Measurements from ENCODE around the gene ANXA11. TPM values are rescaled to one million over a fixed set of nuclear protein-coding genes. Genes with fewer than 3 reads are reported as not detected.

ANXA11 gene
- total RNA-seq, 4 donors from 2014 or later = 134 to 247 (median 219) TPM

DNA sequence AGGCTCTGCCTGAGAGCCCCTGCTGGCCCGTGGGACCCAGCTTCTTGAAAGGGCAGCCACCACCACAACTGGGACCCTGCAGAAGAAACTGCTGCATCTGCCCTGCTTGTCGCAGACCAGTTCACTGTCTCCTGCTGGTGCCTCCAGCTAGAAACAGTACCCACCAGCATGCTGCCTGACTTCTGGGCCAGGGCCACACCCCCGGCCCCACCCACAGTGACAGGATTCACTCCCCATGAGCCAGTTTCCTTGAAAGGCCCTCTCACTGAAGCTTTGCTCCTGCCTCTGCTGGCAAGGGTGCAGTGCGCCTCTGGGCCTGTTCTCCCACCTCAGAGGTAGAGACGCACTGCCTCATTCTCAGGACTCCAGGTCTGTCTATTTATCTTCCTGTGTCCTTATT is 32.4 kb downstream of the ANXA11 start:
- Histone ChIP-seq H3K4me1 (peaks cover 31 to 67% (median 51%) of the 10 kb centered on the region in 4 donors), H3K4me3 (no peak overlapping the region), H3K36me3 (no peaks in the 10 kb centered on the region), H3K9me3 (no peaks in the 10 kb centered on the region), H3K27me3 (no peaks in the 10 kb centered on the region), H3K27ac (peak overlapping the region in 3 of 4 donors; percentile 73 to 79 (median 75))
- DNase-seq = peak; percentile 75
- in situ Hi-C loops (cut with MboI; ENCODE audit: low pct_ligation_motif_present in 1 of 4, low pct_unique_long_range_greater_than_20kb in 1 of 4, low sequenced_read_pairs in 3 of 4) = no loop called here
- peak in 2 of 3 donors; percentile 13 to 14 for TF ChIP-seq POLR2AphosphoS5 (IDR thresholded peaks at IDR 0.05)
- TF ChIP-seq, protein P1, sequence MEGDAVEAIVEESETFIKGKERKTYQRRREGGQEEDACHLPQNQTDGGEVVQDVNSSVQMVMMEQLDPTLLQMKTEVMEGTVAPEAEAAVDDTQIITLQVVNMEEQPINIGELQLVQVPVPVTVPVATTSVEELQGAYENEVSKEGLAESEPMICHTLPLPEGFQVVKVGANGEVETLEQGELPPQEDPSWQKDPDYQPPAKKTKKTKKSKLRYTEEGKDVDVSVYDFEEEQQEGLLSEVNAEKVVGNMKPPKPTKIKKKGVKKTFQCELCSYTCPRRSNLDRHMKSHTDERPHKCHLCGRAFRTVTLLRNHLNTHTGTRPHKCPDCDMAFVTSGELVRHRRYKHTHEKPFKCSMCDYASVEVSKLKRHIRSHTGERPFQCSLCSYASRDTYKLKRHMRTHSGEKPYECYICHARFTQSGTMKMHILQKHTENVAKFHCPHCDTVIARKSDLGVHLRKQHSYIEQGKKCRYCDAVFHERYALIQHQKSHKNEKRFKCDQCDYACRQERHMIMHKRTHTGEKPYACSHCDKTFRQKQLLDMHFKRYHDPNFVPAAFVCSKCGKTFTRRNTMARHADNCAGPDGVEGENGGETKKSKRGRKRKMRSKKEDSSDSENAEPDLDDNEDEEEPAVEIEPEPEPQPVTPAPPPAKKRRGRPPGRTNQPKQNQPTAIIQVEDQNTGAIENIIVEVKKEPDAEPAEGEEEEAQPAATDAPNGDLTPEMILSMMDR (IDR thresholded peaks at IDR 0.05) = no peak
- 40 to 53% methylated on average over 2 to 5 of the region's 5 CpGs for WGBS, 2 donors (ENCODE audit: low coverage in 1 of 2)
- intact Hi-C loops (cut with DNase I; ENCODE audit: low total_unique reads) = no loop called here

DNA sequence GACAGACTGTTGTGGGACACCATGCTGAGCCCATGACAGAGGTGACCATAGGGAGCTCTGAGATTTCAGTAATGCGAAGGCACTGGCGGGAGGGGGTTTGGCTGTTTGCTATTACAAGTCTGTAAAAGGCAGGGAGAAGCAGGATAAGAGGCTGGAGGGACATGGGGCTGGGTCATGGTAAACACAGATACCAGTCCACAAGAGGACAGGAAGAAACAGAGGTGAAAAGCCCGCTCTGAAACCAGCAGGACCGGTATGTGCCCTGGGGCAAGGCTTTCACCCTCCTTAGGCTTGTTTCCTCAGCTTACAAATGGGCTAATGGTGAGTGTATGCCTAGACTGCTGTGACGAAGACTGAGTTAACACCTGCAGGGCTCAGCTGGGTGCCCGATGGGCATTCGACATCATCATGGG is 34.1 kb downstream of the ANXA11 start:
- in situ Hi-C loops (cut with MboI; ENCODE audit: low pct_ligation_motif_present in 1 of 4, low pct_unique_long_range_greater_than_20kb in 1 of 4, low sequenced_read_pairs in 3 of 4) = no loop called here
- no peaks in the 10 kb centered on the region for H3K36me3 ChIP-seq
- DNase-seq = peak; percentile 76
- peak overlapping the region; percentile 67 to 79 (median 74) for H3K27ac ChIP-seq
- H3K27me3 ChIP-seq = no peaks in the 10 kb centered on the region
- H3K4me3 ChIP-seq = no peak overlapping the region
- TF ChIP-seq POLR2A (IDR thresholded peaks at IDR 0.05) (no peak), EP300 (IDR thresholded peaks at IDR 0.05; ENCODE audit: low read depth) (no peak), POLR2AphosphoS5 (IDR thresholded peaks at IDR 0.05) (peak in 1 of 3 donors; percentile 35)
- 59% methylated on average over 7 of the region's 7 CpGs; no CpG with 5 or more reads in 1 of the 2 donors for WGBS, 2 donors (ENCODE audit: low coverage in 1 of 2)
- H3K4me1 ChIP-seq = peaks cover 31 to 68% (median 49%) of the 10 kb centered on the region in 4 donors
- intact Hi-C loops (cut with DNase I; ENCODE audit: low total_unique reads) = no loop called here
- no peaks in the 10 kb centered on the region for H3K9me3 ChIP-seq

DNA sequence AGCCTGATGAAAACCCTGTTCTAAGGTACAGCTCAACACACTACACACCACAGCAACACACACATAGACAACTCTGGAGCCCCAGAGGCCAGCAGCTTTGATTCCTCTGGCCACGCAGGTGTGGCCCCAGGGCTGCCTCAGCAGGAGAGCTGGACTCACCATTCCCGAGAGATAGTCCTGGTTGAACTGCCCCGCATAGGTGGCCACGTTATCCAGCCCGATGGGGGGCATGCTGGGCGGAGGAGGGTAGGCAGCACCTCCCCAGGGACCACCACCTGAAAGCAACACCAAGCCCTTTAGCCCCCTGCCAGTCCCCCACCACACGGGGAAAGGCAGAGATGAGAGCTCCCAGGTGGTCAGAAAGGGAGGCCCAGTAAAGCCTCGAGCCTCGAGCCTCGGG is 34.7 kb downstream of the ANXA11 start:
- in situ Hi-C loops (cut with MboI; ENCODE audit: low pct_ligation_motif_present in 1 of 4, low pct_unique_long_range_greater_than_20kb in 1 of 4, low sequenced_read_pairs in 3 of 4) = no loop called here
- no peak for TF ChIP-seq POLR2AphosphoS5 (IDR thresholded peaks at IDR 0.05)
- TF ChIP-seq, protein P1 (IDR thresholded peaks at IDR 0.05) = no peak
- TF ChIP-seq POLR2A (IDR thresholded peaks at IDR 0.05) = no peak
- no peak for TF ChIP-seq EP300 (IDR thresholded peaks at IDR 0.05; ENCODE audit: low read depth)
- Histone ChIP-seq H3K4me1 (peaks cover 31 to 74% (median 49%) of the 10 kb centered on the region in 4 donors), H3K27me3 (no peaks in the 10 kb centered on the region), H3K27ac (peak overlapping the region; percentile 67 to 79 (median 74)), H3K4me3 (no peak overlapping the region), H3K9me3 (no peaks in the 10 kb centered on the region), H3K36me3 (peaks cover 0 to 3% (median 0%) of the 10 kb centered on the region in 4 donors)
- no peak for DNase-seq
- intact Hi-C loops (cut with DNase I; ENCODE audit: low total_unique reads) = no loop called here
- WGBS, 2 donors (ENCODE audit: low coverage in 1 of 2) = 85% methylated on average over 10 of the region's 10 CpGs; no CpG with 5 or more reads in 1 of the 2 donors

DNA sequence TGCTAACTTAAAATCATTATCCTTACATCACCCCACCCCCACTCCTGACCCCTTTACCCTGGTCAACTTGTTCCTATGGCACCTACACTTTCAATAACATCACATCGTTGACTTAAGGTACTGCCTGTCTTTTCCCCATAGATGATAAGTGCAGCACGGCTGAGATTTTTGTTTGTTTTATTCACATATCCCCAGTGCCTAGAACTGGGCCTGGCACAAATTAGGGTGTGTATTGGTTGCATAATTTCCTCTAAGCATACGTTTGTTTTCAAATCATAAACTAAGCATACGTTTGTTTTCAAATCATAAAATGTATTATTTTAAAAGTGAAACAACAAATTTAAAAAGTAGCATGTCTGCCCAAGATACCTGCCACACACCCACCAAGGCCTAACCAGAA is 35.3 kb downstream of the ANXA11 start:
- WGBS, 2 donors (ENCODE audit: low coverage in 1 of 2) = 32 to 33% methylated on average over 4 of the region's 4 CpGs
- Histone ChIP-seq H3K4me1 (peaks cover 31 to 80% (median 49%) of the 10 kb centered on the region in 4 donors), H3K9me3 (no peaks in the 10 kb centered on the region), H3K27ac (peak overlapping the region; percentile 67 to 79 (median 74)), H3K27me3 (no peaks in the 10 kb centered on the region), H3K4me3 (no peak overlapping the region), H3K36me3 (peaks cover 0 to 9% (median 3%) of the 10 kb centered on the region in 4 donors)
- intact Hi-C loops (cut with DNase I; ENCODE audit: low total_unique reads) (no loop called here), in situ Hi-C loops (cut with MboI; ENCODE audit: low pct_ligation_motif_present in 1 of 4, low pct_unique_long_range_greater_than_20kb in 1 of 4, low sequenced_read_pairs in 3 of 4) (no loop called here)
- peak in 1 of 3 donors; percentile 39 for TF ChIP-seq POLR2AphosphoS5 (IDR thresholded peaks at IDR 0.05)
- TF ChIP-seq, protein P1 (IDR thresholded peaks at IDR 0.05) = no peak
- DNase-seq = no peak
